Activated CD4-positive, alpha-beta T cell treated with anti-CD3 and anti-CD28 coated beads, Interleukin-2, amount 10 ng/mL, durations not matched to agents 7 days and 5 days (primary cell): ENCODE measurements around the gene PRXL2B. TPM values are rescaled to one million over a fixed set of nuclear protein-coding genes. Genes with fewer than 3 reads are reported as not detected.

ENCODE experiments used
- CTCF ChIA-PET: fragments of 350-600 bp; sonication (Branson Sonifier 250); formaldehyde crosslinking; loops from one replicate; lab custom pipeline; 2021; ENCODE audit warnings: antibody characterized with exemption; lab: Charles Lee
- POLR2A ChIA-PET: fragments of 350-600 bp; sonication (Branson Sonifier 250); formaldehyde crosslinking; loops from one replicate; lab custom pipeline; 2021; ENCODE audit warnings: antibody characterized with exemption; lab: Charles Lee
- DNase-seq: peaks from one replicate; pipeline ENCODE4 v3.0.0-alpha.2; 2020
- H3K27ac Mint-ChIP-seq: one replicate; pipeline ENCODE4 v1.8.0; 2021; ENCODE audit warnings: mild to moderate bottlenecking, moderate library complexity, mixed read lengths
- H3K27me3 Mint-ChIP-seq: one replicate; pipeline ENCODE4 v1.8.0; 2021; ENCODE audit warnings: mixed read lengths
- H3K36me3 Mint-ChIP-seq: one replicate; pipeline ENCODE4 v1.8.0; 2021; ENCODE audit warnings: low read depth, mixed read lengths
- H3K4me1 Mint-ChIP-seq: one replicate; pipeline ENCODE4 v1.8.0; 2021; ENCODE audit warnings: mixed read lengths
- H3K4me3 Mint-ChIP-seq: one replicate; pipeline ENCODE4 v1.8.0; 2021; ENCODE audit warnings: mild to moderate bottlenecking, moderate library complexity, mixed read lengths
- H3K9me3 Mint-ChIP-seq: one replicate; pipeline ENCODE4 v1.8.0; 2021; ENCODE audit warnings: mixed read lengths
- total RNA-seq, 2 experiments: library from RNA; stranded (reverse); gene quantifications; one replicate each; pipeline ENCODE4 v1.2.3, GENCODE V29; 2021

PRXL2B gene
- total RNA-seq, 2 experiments from 2014 or later, result 25.2 to 33.3 TPM

DNA sequence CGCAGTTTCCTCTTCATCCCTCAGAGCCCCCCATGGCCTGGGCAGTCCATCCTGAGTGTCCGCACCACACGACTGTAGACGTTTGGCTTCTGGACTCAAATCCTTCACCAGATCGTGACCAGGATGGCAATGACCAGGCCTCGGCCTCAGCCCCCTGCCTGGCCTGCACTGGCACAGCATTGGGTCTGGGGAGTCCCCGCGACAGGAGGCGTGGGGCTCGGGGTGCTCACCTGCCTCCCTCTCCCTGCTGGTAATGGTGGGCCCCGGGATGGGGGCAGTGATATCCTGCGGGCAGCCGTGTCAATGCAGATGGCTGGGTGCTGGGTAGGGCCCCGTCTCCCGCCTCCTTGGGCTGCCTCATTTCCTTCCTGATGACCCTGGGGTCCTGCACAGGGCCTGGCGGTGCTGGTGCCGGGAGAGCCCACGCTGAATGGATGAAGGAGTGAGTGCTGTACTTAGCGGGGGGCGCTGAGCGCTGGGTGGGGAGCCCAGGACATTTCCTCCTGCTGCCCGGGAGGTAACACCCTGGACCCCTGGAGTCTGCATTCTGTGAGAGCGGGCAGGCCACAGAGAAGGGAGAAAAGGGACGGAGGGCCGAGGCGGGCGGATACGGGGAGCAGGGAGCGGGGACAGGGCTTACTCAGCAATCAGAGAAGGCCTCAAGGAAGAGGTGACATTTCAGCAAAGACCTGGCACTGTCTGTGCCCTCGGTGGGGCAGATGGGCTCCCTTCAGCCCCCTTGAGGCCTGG lies 32.5 kb upstream of the PRXL2B start:
- Mint-ChIP-seq H3K9me3 (no peaks in the 10 kb centered on the region), H3K4me1 (peaks cover 53% of the 10 kb centered on the region), H3K27ac (peak overlapping the region; percentile 100), H3K4me3 (peak overlapping the region; percentile 100), H3K27me3 (no peaks in the 10 kb centered on the region), H3K36me3 (peaks cover 14% of the 10 kb centered on the region)
- CTCF ChIA-PET, result interaction anchor here (0.6 kb wide), 1 partner anchor 329 kb away, joined by 3 read pairs; no protein-coding TSS in a partner anchor
- POLR2A ChIA-PET, result no interaction called here
- no peak for DNase-seq

DNA sequence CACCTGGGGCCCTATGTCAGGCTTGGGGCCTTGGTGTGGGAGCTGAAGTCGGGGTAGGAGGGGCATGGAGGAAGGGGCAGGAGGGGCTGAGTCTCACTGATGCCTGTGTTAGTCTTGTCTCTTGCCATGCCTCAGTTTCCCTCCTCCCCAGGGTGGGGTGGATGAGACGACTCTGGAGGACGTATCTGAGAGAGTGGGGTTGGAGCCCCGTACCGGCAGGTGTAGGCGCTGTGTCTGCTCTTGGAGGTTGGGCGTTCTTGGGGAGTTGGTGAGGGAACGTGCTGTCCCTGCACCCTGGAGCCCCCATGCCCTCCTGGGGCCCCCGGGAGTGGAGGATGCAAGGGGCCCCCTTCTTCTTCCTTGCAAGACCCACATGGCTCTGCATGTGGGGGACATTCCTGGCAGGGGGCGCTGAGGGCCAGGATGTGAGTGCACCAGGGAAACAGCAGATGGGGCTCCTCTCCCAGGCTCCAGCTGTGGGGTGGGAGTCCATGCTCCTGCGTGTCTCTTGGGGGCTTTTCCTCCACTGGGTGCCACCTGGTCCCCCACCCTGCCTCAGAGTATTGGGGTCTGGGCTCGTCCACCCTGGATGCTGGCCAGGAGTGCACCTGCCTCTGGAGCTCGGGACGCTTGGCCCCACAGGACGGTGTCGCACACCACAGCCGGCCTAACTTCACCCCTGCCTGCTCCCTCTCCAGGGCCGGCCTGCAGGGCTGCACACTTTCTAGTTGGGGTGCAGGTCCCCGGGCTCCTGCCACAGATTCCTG lies 31.8 kb upstream of the PRXL2B start:
- POLR2A ChIA-PET, result interaction anchor here (1.4 kb wide), 1 partner anchor 23 kb away, joined by 4 read pairs; no protein-coding TSS in a partner anchor
- peak; percentile 62 for DNase-seq
- Mint-ChIP-seq H3K27me3 (no peaks in the 10 kb centered on the region), H3K4me3 (peak overlapping the region; percentile 100), H3K27ac (peak overlapping the region; percentile 100), H3K36me3 (peaks cover 14% of the 10 kb centered on the region), H3K9me3 (no peaks in the 10 kb centered on the region), H3K4me1 (peaks cover 51% of the 10 kb centered on the region)
- CTCF ChIA-PET, result interaction anchor here (0.6 to 1.9 kb wide), 3 partner anchors 23 to 330 kb away, joined by 3 to 5 read pairs (median 5); no protein-coding TSS in a partner anchor

DNA sequence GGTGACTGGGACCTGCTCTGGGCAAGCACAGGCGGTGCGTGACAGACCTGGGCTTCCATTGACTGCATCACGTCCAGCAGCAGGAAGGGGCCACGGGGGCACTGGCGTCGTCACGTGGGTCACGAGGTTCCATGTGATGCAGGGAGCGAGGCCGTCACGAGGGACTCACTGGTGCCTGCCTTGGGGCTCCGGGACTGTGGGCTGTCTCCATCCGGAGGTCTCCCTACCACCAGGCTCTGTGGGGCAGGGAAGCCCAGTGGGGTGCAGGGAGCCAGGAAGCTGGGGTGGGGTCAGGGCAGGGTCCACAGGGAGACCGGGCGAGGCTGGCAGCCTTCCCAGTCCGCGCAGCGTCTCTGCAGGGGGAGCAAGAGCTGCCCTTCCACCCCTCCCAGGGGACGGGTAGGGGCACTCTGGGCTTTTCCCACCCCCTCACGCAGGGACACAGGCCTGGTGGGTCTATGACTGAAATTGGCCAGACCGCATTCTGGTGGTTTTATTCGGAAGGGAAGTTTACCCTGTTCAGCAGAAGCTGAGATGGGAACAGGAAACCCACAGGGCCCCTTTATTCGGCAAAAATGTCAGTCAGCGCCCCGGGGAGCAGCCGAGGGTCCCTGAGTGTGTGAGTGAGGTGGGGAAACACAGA lies 30.8 kb upstream of the PRXL2B start:
- H3K27me3 Mint-ChIP-seq, result no peaks in the 10 kb centered on the region
- no peaks in the 10 kb centered on the region for H3K9me3 Mint-ChIP-seq

DNA sequence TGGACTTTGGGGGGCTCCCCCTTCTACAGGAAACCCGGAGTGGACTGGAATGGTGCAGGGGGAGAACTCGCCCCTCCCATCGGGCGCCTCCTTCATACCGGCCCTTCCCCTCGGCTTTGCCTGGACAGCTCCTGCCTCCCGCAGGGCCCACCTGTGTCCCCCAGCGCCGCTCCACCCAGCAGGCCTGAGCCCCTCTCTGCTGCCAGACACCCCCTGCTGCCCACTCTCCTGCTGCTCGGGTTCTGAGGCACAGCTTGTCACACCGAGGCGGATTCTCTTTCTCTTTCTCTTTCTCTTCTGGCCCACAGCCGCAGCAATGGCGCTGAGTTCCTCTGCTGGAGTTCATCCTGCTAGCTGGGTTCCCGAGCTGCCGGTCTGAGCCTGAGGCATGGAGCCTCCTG lies 30.3 kb upstream of the PRXL2B start, which contains the start of gene TNFRSF14:
TSS of gene TNFRSF14 (plus strand) at position 95 of the 401 bp plus-strand sequence. CDS start at position 389, 294 bp downstream.
- peak; percentile 87 for DNase-seq
- Mint-ChIP-seq H3K4me1 (peaks cover 46% of the 10 kb centered on the region), H3K36me3 (peaks cover 17% of the 10 kb centered on the region), H3K27me3 (no peaks in the 10 kb centered on the region), H3K27ac (peak within 1 kb of the TSS; percentile 100), H3K9me3 (no peaks in the 10 kb centered on the region), H3K4me3 (peak within 1 kb of the TSS; percentile 100)
- CTCF ChIA-PET, result interaction anchor here (1.0 to 1.9 kb wide), 6 partner anchors 8 to 31 kb away, joined by 3 to 5 read pairs (median 3); no protein-coding TSS in a partner anchor
- POLR2A ChIA-PET, result interaction anchor here (0.6 to 1.5 kb wide), 5 partner anchors 8 to 646 kb away, joined by 3 to 8 read pairs (median 4); partner anchors contain the start of gene PRXL2B

More for the DNA sequence above, 30.8 kb upstream of the PRXL2B start:
- ChIA-PET CTCF (interaction anchor here (1.0 to 1.9 kb wide), 6 partner anchors 7 to 270 kb away, joined by 3 to 5 read pairs (median 4); no protein-coding TSS in a partner anchor), POLR2A (interaction anchor here (1.1 to 1.5 kb wide), 4 partner anchors 8 to 30 kb away, joined by 3 to 8 read pairs (median 6); partner anchors contain the start of gene PRXL2B)
- Mint-ChIP-seq H3K27ac (peak overlapping the region; percentile 100), H3K4me3 (peak overlapping the region; percentile 100), H3K36me3 (peaks cover 14% of the 10 kb centered on the region), H3K4me1 (peaks cover 49% of the 10 kb centered on the region)
- DNase-seq, result peak; percentile 79

DNA sequence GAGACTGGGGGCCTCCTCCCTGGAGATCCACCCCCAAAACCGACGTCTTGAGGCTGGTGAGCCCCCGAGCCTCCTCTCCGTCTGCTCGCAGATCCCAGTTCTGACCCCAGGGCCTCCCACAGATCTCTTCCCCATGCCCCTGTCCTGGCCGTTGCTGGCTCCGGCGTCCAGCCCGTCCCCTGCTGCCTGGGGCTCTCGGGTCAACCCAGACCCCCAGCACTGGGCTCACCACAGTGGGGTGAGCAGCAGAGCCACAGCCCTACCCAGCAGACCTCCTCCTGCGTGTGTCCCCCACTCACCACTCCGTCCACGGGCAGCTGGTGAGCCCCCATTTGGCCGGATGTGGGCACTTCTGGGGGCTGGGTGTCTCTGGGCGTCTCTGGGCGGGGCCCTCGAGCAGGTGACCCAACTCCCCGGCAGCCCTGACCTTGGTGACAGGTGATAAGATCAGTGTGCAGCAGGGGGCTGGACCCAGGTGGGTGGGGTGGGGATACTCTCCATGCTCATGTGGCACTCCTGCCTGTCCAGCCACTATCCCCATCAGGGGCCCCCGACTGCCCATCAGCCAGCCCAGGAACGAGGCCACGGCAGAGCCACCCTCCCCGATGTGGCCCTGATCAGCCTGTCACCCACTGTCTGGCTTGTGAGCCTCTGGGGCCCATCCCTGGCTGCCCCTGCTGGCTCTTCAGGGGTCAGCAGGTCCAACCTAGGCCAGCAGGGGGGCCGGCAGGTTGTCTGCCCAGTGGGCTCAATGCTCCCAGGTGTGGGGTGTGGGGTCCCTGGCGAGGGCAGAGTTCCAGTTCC lies 29.7 kb upstream of the PRXL2B start:
- H3K27ac Mint-ChIP-seq, result peak overlapping the region; percentile 100
- H3K36me3 Mint-ChIP-seq, result peaks cover 21% of the 10 kb centered on the region
- no peaks in the 10 kb centered on the region for H3K9me3 Mint-ChIP-seq
- peaks cover 44% of the 10 kb centered on the region for H3K4me1 Mint-ChIP-seq
- POLR2A ChIA-PET, result interaction anchor here (0.6 to 1.5 kb wide), 4 partner anchors 8 to 647 kb away, joined by 3 to 8 read pairs (median 5); partner anchors contain the start of gene PRXL2B
- H3K4me3 Mint-ChIP-seq, result peak overlapping the region; percentile 100
- no peaks in the 10 kb centered on the region for H3K27me3 Mint-ChIP-seq
- CTCF ChIA-PET, result interaction anchor here (1.0 to 1.9 kb wide), 6 partner anchors 8 to 30 kb away, joined by 3 to 5 read pairs (median 3); no protein-coding TSS in a partner anchor
- DNase-seq, result peak; percentile 53

DNA sequence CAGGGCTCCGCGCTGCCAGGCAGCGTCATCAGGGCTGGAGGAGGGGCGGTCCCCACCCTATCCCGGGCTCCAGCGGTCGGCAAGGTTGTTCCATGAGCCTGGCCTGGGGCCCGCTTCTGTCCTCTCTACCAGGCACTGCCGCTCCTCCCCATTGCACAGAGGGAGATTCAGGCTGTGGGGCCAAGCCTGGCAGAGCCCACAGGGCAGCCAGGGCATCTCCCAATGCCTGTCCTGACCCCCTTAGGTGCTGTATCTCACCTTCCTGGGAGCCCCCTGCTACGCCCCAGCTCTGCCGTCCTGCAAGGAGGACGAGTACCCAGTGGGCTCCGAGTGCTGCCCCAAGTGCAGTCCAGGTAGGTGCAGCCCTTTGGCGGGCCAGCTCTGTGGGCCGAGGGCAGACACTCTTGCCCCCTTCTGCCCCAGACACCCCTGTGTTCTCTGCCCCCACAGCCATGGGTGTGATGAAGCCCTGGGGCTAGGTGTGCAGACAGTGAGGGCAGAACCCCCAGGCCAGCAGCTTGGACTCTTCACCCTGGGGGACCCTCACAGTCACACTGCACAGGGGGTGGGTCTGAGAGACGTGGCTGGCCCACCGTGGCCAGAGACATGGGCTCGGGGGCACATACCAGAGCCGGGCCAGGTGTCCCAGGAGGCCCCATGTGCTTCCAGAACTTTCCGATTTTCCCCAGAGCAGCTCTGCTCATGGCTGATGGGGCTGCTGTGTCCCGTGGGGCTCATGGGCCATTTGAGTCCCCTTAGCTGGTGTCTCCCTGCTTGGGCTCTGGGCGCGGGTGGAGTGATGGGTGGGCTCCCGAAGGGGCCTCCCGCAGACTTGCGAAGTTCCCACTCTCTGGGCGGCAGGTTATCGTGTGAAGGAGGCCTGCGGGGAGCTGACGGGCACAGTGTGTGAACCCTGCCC lies 28.8 kb upstream of the PRXL2B start:
- peak overlapping the region; percentile 100 for H3K27ac Mint-ChIP-seq
- no peaks in the 10 kb centered on the region for H3K9me3 Mint-ChIP-seq
- peaks cover 21% of the 10 kb centered on the region for H3K36me3 Mint-ChIP-seq
- DNase-seq, result no peak
- H3K4me1 Mint-ChIP-seq, result peaks cover 44% of the 10 kb centered on the region
- POLR2A ChIA-PET, result interaction anchor here (1.5 kb wide), 1 partner anchor 28 kb away, joined by 8 read pairs; the partner anchor contains the start of gene PRXL2B
- peak overlapping the region; percentile 100 for H3K4me3 Mint-ChIP-seq
- CTCF ChIA-PET, result interaction anchor here (1.1 to 1.2 kb wide), 2 partner anchors 9 to 27 kb away, joined by 3 read pairs; no protein-coding TSS in a partner anchor
- H3K27me3 Mint-ChIP-seq, result no peaks in the 10 kb centered on the region

DNA sequence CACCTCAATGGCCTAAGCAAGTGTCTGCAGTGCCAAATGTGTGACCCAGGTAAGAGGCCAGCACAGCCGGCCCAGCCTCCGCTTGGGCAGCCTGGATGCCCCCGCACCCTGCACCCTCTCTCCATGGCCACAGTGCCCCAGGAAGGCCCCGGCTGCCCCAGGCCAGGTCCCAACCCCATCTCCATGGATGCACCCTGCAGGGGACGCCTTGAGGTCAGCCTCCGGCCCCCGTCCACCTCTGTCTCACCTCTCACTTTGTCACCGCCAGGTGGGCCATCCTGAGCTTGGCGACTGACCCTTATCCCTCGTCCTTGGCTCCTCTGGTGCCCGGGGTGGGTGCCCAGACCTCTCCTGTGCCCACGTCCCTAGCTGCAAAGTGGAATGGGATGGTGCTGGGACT lies 28.2 kb upstream of the PRXL2B start:
- CTCF ChIA-PET, result interaction anchor here (1.2 kb wide), 1 partner anchor 10 kb away, joined by 3 read pairs; no protein-coding TSS in a partner anchor
- H3K27ac Mint-ChIP-seq, result peak overlapping the region; percentile 100

DNA sequence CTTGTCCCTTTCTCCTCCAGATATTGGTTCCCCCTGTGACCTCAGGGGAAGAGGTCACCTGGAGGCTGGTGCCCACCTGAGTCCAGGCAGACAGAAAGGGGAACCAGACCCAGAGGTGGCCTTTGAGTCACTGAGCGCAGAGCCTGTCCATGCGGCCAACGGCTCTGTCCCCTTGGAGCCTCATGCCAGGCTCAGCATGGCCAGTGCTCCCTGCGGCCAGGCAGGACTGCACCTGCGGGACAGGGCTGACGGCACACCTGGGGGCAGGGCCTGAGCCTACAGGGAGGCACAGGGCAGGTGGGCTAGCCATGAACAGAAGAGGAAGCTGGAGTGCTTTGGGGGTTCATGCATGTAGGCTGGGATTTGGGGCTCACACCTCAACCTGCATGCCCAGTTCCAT lies 27.7 kb upstream of the PRXL2B start:
- no peak for DNase-seq
- Mint-ChIP-seq H3K27ac (peak overlapping the region; percentile 60), H3K36me3 (peaks cover 20% of the 10 kb centered on the region), H3K27me3 (no peaks in the 10 kb centered on the region), H3K4me1 (peaks cover 41% of the 10 kb centered on the region), H3K9me3 (no peaks in the 10 kb centered on the region), H3K4me3 (peak overlapping the region; percentile 58)
- ChIA-PET POLR2A (no interaction called here), CTCF (interaction anchor here (1.2 kb wide), 1 partner anchor 10 kb away, joined by 3 read pairs; no protein-coding TSS in a partner anchor)

More for the DNA sequence above, 28.2 kb upstream of the PRXL2B start:
- Mint-ChIP-seq H3K4me1 (peaks cover 44% of the 10 kb centered on the region), H3K36me3 (peaks cover 23% of the 10 kb centered on the region), H3K9me3 (no peaks in the 10 kb centered on the region), H3K4me3 (peak overlapping the region; percentile 100), H3K27me3 (no peaks in the 10 kb centered on the region)
- DNase-seq, result no peak
- POLR2A ChIA-PET, result no interaction called here

DNA sequence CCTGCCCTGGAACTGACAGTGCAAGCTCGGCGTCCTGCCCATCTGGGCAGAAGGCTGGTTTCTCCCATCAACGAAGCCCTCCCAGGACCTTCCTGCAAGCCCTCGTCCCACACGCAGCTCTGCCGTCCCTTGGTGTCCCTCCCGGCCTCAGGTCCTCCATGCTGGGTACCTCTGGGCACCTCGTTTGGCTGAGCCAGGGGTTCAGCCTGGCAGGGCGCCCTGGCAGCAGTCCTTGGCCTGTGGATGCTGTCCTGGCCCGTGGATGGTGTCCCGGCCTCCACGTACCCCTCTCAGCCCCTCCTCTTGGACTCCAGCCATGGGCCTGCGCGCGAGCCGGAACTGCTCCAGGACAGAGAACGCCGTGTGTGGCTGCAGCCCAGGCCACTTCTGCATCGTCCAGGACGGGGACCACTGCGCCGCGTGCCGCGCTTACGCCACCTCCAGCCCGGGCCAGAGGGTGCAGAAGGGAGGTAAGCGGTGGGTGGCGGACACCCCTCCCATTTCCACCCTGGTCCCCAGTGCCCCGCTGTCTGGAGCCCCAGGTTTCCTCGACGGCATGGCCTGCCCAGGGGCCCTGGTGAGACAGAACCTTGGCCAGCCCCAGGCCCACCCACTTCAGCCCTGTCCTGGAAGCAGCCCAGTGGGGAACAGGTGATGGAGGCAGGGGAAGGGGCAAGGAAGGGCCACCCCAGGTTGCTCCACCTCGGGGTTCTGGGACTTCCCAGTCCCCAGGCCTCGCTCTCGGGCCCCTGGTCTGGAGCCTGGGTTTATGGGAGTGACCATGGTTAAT lies 26.9 kb upstream of the PRXL2B start:
- H3K27me3 Mint-ChIP-seq, result no peaks in the 10 kb centered on the region
- H3K4me3 Mint-ChIP-seq, result no peak overlapping the region
- peaks cover 34% of the 10 kb centered on the region for H3K4me1 Mint-ChIP-seq
- CTCF ChIA-PET, result interaction anchor here (2.2 to 4.1 kb wide), 3 partner anchors 11 to 25 kb away, joined by 10 to 17 read pairs (median 12); no protein-coding TSS in a partner anchor
- DNase-seq, result no peak
- H3K36me3 Mint-ChIP-seq, result peaks cover 20% of the 10 kb centered on the region
- no peak overlapping the region for H3K27ac Mint-ChIP-seq
- POLR2A ChIA-PET, result no interaction called here
- H3K9me3 Mint-ChIP-seq, result no peaks in the 10 kb centered on the region
